ENCODE data around the gene JMJD4.

- TF ChIP-seq CTCF (IDR thresholded peaks at IDR 0.05) (no peak), POLR2A (IDR thresholded peaks at IDR 0.05) (peak in 1 of 4 donors; percentile 4)
Measured at GRCh38 chr1:227728059-227728891, 6.8 kb downstream of the JMJD4 start.
